Neutrophil (primary cell): ENCODE results near the gene ALDOB.

Source experiments
- H3K27ac ChIP-seq: fragments of 200-600 bp; sonication (generic); 2 replicates; pipeline ENCODE4 v1.5.1; 2016; ENCODE audit warnings: mild to moderate bottlenecking, moderate library complexity
- H3K27me3 ChIP-seq: fragments of 200-600 bp; sonication (generic); 2 replicates; pipeline ENCODE4 v1.6.0; 2016; ENCODE audit warnings: mild to moderate bottlenecking
- H3K36me3 ChIP-seq: fragments of 200-600 bp; sonication (generic); 2 replicates; pipeline ENCODE4 v1.5.1; 2017
- H3K4me1 ChIP-seq, 2 experiments: fragments of 200-600 bp in 1 of 2; sonication (generic) in 1 of 2; 1 replicate in 1 of 2; 2 replicates in 1 of 2; pipeline versions ENCODE4 v1.5.1 to v1.6.1; 2013 to 2016; ENCODE audit warnings: low read depth in 1 of 2, low read length in 1 of 2, mild to moderate bottlenecking in 1 of 2, moderate library complexity in 1 of 2; ENCODE audit not compliant: control insufficient read depth in 1 of 2, insufficient read depth in 1 of 2
- H3K4me3 ChIP-seq, 2 experiments: fragments of 200-600 bp in 1 of 2; sonication (generic) in 1 of 2; 1 replicate in 1 of 2; 2 replicates in 1 of 2; pipeline ENCODE4 v1.5.1; 2013 to 2016; ENCODE audit warnings: low read depth in 1 of 2, low read length in 1 of 2, mild to moderate bottlenecking in 1 of 2, moderate library complexity in 1 of 2
- H3K9me3 ChIP-seq: fragments of 200-600 bp; sonication (generic); 2 replicates; pipeline ENCODE4 v1.5.1; 2016
- CTCF ChIP-seq: fragments of 200-600 bp; sonication (generic); IDR thresholded peaks from 2 replicates; pipeline ENCODE4 v1.5.1; 2016; ENCODE audit warnings: antibody characterized with exemption

The ALDOB gene

GRCh38 chr9:101458963-101459631 is 23.5 kb upstream of the ALDOB start:
- H3K9me3 ChIP-seq, result no peaks in the 10 kb centered on the region
- no peaks in the 10 kb centered on the region for H3K4me1 ChIP-seq
- TF ChIP-seq CTCF, result no peak
- no peaks in the 10 kb centered on the region for H3K36me3 ChIP-seq
- H3K4me3 ChIP-seq, result no peak overlapping the region
- peaks cover 28% of the 10 kb centered on the region for H3K27me3 ChIP-seq
- H3K27ac ChIP-seq, result no peak overlapping the region

GRCh38 chr9:101457003-101457402 is 21.4 kb upstream of the ALDOB start:
- H3K9me3 ChIP-seq, result no peaks in the 10 kb centered on the region
- no peaks in the 10 kb centered on the region for H3K4me1 ChIP-seq
- no peak overlapping the region for H3K27ac ChIP-seq
- peaks cover 16% of the 10 kb centered on the region for H3K27me3 ChIP-seq
- H3K36me3 ChIP-seq, result no peaks in the 10 kb centered on the region
- no peak overlapping the region for H3K4me3 ChIP-seq
- no peak for TF ChIP-seq CTCF

DNA sequence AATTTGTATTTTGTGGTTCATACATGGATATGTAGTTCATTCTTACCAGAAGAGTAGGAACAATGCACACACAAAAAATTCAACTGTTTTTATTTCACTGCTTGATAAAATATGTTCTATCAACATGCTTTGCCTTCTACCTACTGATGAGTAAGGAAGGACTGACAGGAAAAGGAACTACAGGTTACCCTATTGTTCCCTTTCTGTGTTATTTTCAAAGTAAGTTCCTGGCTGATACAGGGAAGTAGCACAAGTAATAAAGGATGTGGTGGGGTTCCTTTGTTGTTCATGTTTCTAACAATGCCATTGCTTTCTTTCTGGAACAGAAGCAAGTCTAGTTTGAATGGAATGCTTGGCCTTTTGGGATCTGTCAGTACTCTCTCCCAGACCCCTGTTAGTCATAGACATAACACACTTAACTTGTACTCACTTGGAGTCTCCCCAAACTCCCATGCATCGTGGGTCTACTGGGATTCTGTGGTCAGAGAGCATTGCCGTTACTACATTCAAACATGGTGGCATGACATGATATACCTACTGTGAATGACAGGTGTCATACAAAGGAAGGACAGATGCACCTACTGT is 20.2 kb upstream of the ALDOB start:
- peaks cover 18% of the 10 kb centered on the region for H3K27me3 ChIP-seq
- no peaks in the 10 kb centered on the region for H3K36me3 ChIP-seq
- no peaks in the 10 kb centered on the region for H3K4me1 ChIP-seq
- H3K4me3 ChIP-seq, result no peak overlapping the region
- H3K27ac ChIP-seq, result no peak overlapping the region
- no peaks in the 10 kb centered on the region for H3K9me3 ChIP-seq
- TF ChIP-seq CTCF, result no peak

- Histone ChIP-seq H3K4me3 (no peak overlapping the region), H3K4me1 (peaks cover 0 to 7% of the 10 kb centered on the region in 2 experiments), H3K36me3 (no peaks in the 10 kb centered on the region), H3K27ac (no peak overlapping the region), H3K9me3 (no peaks in the 10 kb centered on the region), H3K27me3 (peaks cover 36% of the 10 kb centered on the region)
- TF ChIP-seq CTCF, result no peak
Observed at GRCh38 chr9:101453776-101454570, 18.4 kb upstream of the ALDOB start.

DNA sequence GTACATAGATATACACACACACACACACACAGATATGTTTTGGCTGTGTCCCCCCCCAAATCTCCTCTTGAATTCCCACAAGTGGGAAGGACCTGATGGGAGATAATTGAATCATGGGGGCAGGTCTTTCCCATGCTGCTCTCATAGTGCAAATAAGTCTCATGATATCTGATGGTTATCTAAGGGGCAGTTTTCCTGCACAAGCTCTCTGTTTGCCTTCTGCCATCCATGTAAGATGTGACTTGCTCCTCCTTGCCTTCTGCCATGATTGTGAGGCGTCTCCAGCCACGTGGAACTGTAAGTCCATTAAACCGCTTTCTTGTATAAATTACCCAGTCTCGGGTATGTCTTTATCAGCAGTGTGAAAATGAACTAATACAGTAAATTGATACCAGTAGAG is 15.9 kb upstream of the ALDOB start:
- no peak overlapping the region for H3K4me3 ChIP-seq

More for the DNA sequence above, 15.9 kb upstream of the ALDOB start:
- Histone ChIP-seq H3K27me3 (peaks cover 36% of the 10 kb centered on the region), H3K27ac (no peak overlapping the region), H3K36me3 (no peaks in the 10 kb centered on the region), H3K9me3 (no peaks in the 10 kb centered on the region), H3K4me1 (peaks cover 0 to 11% of the 10 kb centered on the region in 2 experiments)
- TF ChIP-seq CTCF, result no peak
